ENCODE results near the gene RAD51B.

- TF ChIP-seq CTCF (IDR thresholded peaks at IDR 0.05): no peak
- no peak for TF ChIP-seq POLR2A (IDR thresholded peaks at IDR 0.05)
- TF ChIP-seq POLR2AphosphoS5 (IDR thresholded peaks at IDR 0.05): no peak
Observed at GRCh38 chr14:68261092-68261842, 441.7 kb downstream of the RAD51B start.
